Erythroblast (primary cell): ENCODE data around the gene ARL6IP5.

Experiments
- GATA1 ChIP-seq: IDR thresholded peaks from 2 replicates; pipeline ENCODE4 v1.6.1; 2011; ENCODE audit warnings: low read depth, mild to moderate bottlenecking, control low read depth, low read length, moderate library complexity
- POLR2A ChIP-seq: IDR thresholded peaks from 2 replicates; pipeline ENCODE4 v1.6.1; 2011; ENCODE audit warnings: mild to moderate bottlenecking, low read length

- TF ChIP-seq POLR2A = no peak
- TF ChIP-seq GATA1 = no peak
These were observed 11.6 kb downstream of the ARL6IP5 start for GRCh38 chr3:69096299-69096698.
